GM23338 (cell line): ENCODE data around the gene GNPTAB. TPM values are rescaled to one million over a fixed set of nuclear protein-coding genes. Genes with fewer than 3 reads are reported as not detected.

Experiments
- ATAC-seq: fragments of 200-7000 bp; cut with Tn5 transposase; 3 replicates; pipeline ENCODE4 v1.9.1; 2020
- DNase-seq: peaks from one replicate; pipeline ENCODE4 v3.0.0-alpha.2; 2015; ENCODE audit warnings: low spot score
- H2AFZ ChIP-seq: fragments of 200-600 bp; sonication (generic); 2 replicates; pipeline ENCODE4 v1.8.0; 2016; ENCODE audit warnings: antibody characterized with exemption, mild to moderate bottlenecking, moderate library complexity
- H3F3A ChIP-seq: fragments of 200-600 bp; sonication (generic); replicated peaks from 2 replicates; pipeline ENCODE4 v1.8.0; 2017; ENCODE audit warnings: antibody characterized with exemption, mixed run types, low read depth
- H3K27ac ChIP-seq: fragments of 200-600 bp; sonication (generic); 2 replicates; pipeline ENCODE4 v1.6.1; 2016; ENCODE audit warnings: low read depth
- H3K27me3 ChIP-seq: fragments of 200-600 bp; sonication (generic); 2 replicates; pipeline ENCODE4 v1.8.0; 2016; ENCODE audit warnings: mild to moderate bottlenecking, mixed run types, moderate library complexity; ENCODE audit not compliant: insufficient read depth
- H3K36me3 ChIP-seq: fragments of 200-600 bp; sonication (generic); 2 replicates; pipeline ENCODE4 v1.8.0; 2016; ENCODE audit warnings: mild to moderate bottlenecking; ENCODE audit not compliant: insufficient read depth
- H3K4me1 ChIP-seq: fragments of 200-600 bp; sonication (generic); 2 replicates; pipeline ENCODE4 v1.8.0; 2016; ENCODE audit warnings: mild to moderate bottlenecking, moderate library complexity; ENCODE audit not compliant: insufficient read depth
- H3K4me2 ChIP-seq: fragments of 200-600 bp; sonication (generic); 2 replicates; pipeline ENCODE4 v1.7.1; 2017; ENCODE audit warnings: mixed run types
- H3K4me3 ChIP-seq: fragments of 200-600 bp; sonication (generic); 2 replicates; pipeline ENCODE4 v1.6.1; 2016; ENCODE audit warnings: mixed run types
- H3K79me2 ChIP-seq: fragments of 200-600 bp; sonication (generic); replicated peaks from 2 replicates; pipeline ENCODE4 v1.8.0; 2017; ENCODE audit warnings: mild to moderate bottlenecking; ENCODE audit not compliant: insufficient read depth
- H3K9me2 ChIP-seq: fragments of 200-600 bp; sonication (generic); 2 replicates; pipeline ENCODE4 v1.8.0; 2017; ENCODE audit not compliant: insufficient read depth
- H4K20me1 ChIP-seq: fragments of 200-600 bp; sonication (generic); replicated peaks from 2 replicates; pipeline ENCODE4 v1.8.0; 2017; ENCODE audit warnings: mild to moderate bottlenecking; ENCODE audit not compliant: insufficient read depth
- H3K27ac Mint-ChIP-seq: 2 replicates; pipeline ENCODE4 v1.8.0; 2020; ENCODE audit warnings: inconsistent platforms, mild to moderate bottlenecking, moderate library complexity, mixed read lengths
- H3K27me3 Mint-ChIP-seq: 3 replicates; pipeline ENCODE4 v1.8.0; 2022; ENCODE audit warnings: low read depth, mild to moderate bottlenecking, moderate library complexity, mixed read lengths, inconsistent platforms; ENCODE audit not compliant: insufficient read depth, poor library complexity
- H3K36me3 Mint-ChIP-seq: 3 replicates; pipeline ENCODE4 v1.8.0; 2021; ENCODE audit warnings: low read depth, mild to moderate bottlenecking, inconsistent platforms, moderate library complexity, mixed read lengths
- H3K4me1 Mint-ChIP-seq: 3 replicates; pipeline ENCODE4 v1.8.0; 2020; ENCODE audit warnings: mild to moderate bottlenecking, inconsistent platforms, mixed read lengths
- H3K4me3 Mint-ChIP-seq: 3 replicates; pipeline ENCODE4 v1.8.0; 2021; ENCODE audit warnings: moderate library complexity, mild to moderate bottlenecking, inconsistent platforms, mixed read lengths
- H3K9me3 Mint-ChIP-seq: 3 replicates; pipeline ENCODE4 v1.8.0; 2020; ENCODE audit warnings: moderate library complexity, mild to moderate bottlenecking, inconsistent platforms, mixed read lengths
- CREB1 ChIP-seq: fragments of 250-450 bp; sonication (Bioruptor Pico); IDR thresholded peaks from 2 replicates; pipeline ENCODE4 v1.5.0; 2020; ENCODE audit warnings: low read depth, mild to moderate bottlenecking, moderate library complexity
- ETS1 ChIP-seq: IDR thresholded peaks from 2 replicates; pipeline ENCODE4 v1.6.1; 2016; ENCODE audit warnings: antibody characterized with exemption
- JUNB ChIP-seq: IDR thresholded peaks from one replicate; pipeline ENCODE4 v1.6.1; 2016; ENCODE audit warnings: antibody characterized with exemption; ENCODE audit not compliant: unreplicated experiment
- NANOG ChIP-seq: IDR thresholded peaks from 2 replicates; pipeline ENCODE4 v1.6.1; 2016; ENCODE audit warnings: antibody characterized with exemption, borderline replicate concordance
- POLR2AphosphoS5 ChIP-seq: IDR thresholded peaks from 2 replicates; pipeline ENCODE4 v1.6.1; 2016; ENCODE audit warnings: antibody characterized with exemption, low read depth
- REST ChIP-seq: IDR thresholded peaks from one replicate; pipeline ENCODE4 v1.6.1; 2018; ENCODE audit warnings: antibody characterized with exemption; ENCODE audit not compliant: unreplicated experiment
- STAT1 ChIP-seq: IDR thresholded peaks from one replicate; pipeline ENCODE4 v1.6.1; 2016; ENCODE audit warnings: antibody characterized with exemption; ENCODE audit not compliant: unreplicated experiment
- ZNF331 ChIP-seq: fragments of 250-450 bp; sonication (Bioruptor Pico); IDR thresholded peaks from 2 replicates; pipeline ENCODE4 v1.5.0; 2020; ENCODE audit warnings: low read depth, mild to moderate bottlenecking, moderate library complexity
- ZNF462 ChIP-seq: fragments of 250-450 bp; sonication (Bioruptor Pico); IDR thresholded peaks from 2 replicates; pipeline ENCODE4 v1.5.0; 2020; ENCODE audit warnings: mild to moderate bottlenecking, moderate library complexity
- polyA plus RNA-seq: library from polyadenylated mRNA; unstranded; fragments of >200 nt; fragmentation: Nextera tagmentation; extraction: Ambion mirVana; gene quantifications from 2 replicates; pipeline ENCODE4 v1.2.1, GENCODE V29; 2016
- total RNA-seq: library from RNA; depleted of rRNA; stranded (reverse); fragments of >200 nt; shearing (Covaris generic); gene quantifications from 2 replicates; pipeline ENCODE4 v1.2.3, GENCODE V29; 2014
- TF ChIP-seq, protein P1 (sequence below), 2 experiments: fragments of 200-600 bp in 1 of 2; sonication (generic) in 1 of 2; conservative IDR thresholded peaks; 2 replicates each; pipeline versions ENCODE4 v1.5.1 to v1.6.1; 2016 to 2017; ENCODE audit warnings: antibody characterized with exemption in 2 of 2, low read depth in 2 of 2, mild to moderate bottlenecking in 2 of 2, moderate library complexity in 1 of 2

Gene GNPTAB
- total and polyA plus RNA-seq, 2 experiments from 2014 or later, result 23.6 to 58.3 TPM

DNA sequence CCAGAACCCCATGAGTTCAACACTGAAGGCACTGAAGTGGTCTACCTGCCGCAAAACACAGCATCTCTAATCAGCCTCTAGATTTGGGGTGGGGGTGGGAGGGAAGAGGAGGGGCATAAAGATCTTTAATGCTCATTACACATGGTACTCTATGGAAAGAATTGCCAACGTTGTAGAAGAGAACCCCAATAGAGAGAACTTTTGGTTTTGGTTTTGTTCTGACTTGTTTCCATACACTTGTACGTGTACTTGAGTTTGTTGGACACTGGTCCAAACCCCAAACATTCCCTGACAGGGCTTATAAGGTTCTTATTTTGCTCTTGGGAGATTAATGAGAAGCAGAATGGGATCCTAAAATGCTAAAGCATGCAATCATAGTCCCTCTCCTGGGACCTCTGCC is 31.0 kb downstream of the GNPTAB start:
- Histone ChIP-seq H4K20me1 (peaks cover 8% of the 10 kb centered on the region), H3K4me2 (no peak overlapping the region), H3K4me3 (no peak overlapping the region), H3K36me3 (no peaks in the 10 kb centered on the region), H3F3A (no peaks in the 10 kb centered on the region), H3K4me1 (no peaks in the 10 kb centered on the region), H3K27ac (no peak overlapping the region), H3K27me3 (no peaks in the 10 kb centered on the region), H2AFZ (no peak overlapping the region), H3K9me2 (no peaks in the 10 kb centered on the region), H3K79me2 (peaks cover 61% of the 10 kb centered on the region)
- TF ChIP-seq NANOG, result no peak
- Mint-ChIP-seq H3K4me3 (no peak overlapping the region), H3K9me3 (no peaks in the 10 kb centered on the region), H3K27me3 (no peaks in the 10 kb centered on the region), H3K36me3 (no peaks in the 10 kb centered on the region), H3K27ac (no peak overlapping the region), H3K4me1 (peaks cover 4% of the 10 kb centered on the region; the same call in 2 of the 3 replicates)
- DNase-seq (no peak), ATAC-seq (no peak)

DNA sequence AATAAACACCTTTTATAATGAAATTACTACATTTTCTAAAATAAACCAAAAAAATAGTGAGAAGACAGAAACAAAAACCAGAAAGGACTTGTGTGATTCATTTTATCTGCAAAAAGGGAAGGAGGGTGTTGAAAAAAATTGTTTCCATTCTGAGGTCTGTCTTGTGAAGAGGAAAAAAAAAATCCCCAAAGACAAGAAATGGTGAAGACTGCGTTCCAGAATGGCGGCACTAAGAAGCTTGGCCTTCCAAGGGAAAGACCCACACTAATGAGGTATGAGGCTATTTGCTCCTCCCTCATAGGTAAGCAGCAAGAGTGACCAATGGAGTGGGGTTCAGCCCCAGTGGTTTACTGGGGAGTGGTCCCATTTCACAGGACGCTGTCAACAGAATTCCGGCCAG is 35.0 kb downstream of the GNPTAB start:
- Histone ChIP-seq H2AFZ (no peak overlapping the region), H3F3A (no peaks in the 10 kb centered on the region), H4K20me1 (peaks cover 8% of the 10 kb centered on the region), H3K27ac (no peak overlapping the region), H3K4me2 (no peak overlapping the region), H3K4me3 (no peak overlapping the region), H3K27me3 (no peaks in the 10 kb centered on the region), H3K9me2 (no peaks in the 10 kb centered on the region), H3K79me2 (peaks cover 25% of the 10 kb centered on the region), H3K4me1 (no peaks in the 10 kb centered on the region), H3K36me3 (peaks cover 4% of the 10 kb centered on the region; the same call in 1 of the 2 replicates)
- DNase-seq (peak; percentile 14), ATAC-seq (no peak)
- H3K27ac Mint-ChIP-seq, result peak overlapping the region; percentile 60; the same call in 1 of the 2 replicates
- H3K4me3 Mint-ChIP-seq, result no peak overlapping the region
- no peaks in the 10 kb centered on the region for H3K9me3 Mint-ChIP-seq
- H3K36me3 Mint-ChIP-seq, result no peaks in the 10 kb centered on the region; the same call in 2 of the 3 replicates
- peaks cover 4% of the 10 kb centered on the region; the same call in 2 of the 3 replicates for H3K4me1 Mint-ChIP-seq
- H3K27me3 Mint-ChIP-seq, result no peaks in the 10 kb centered on the region
- TF ChIP-seq STAT1, result no peak
- no peak for TF ChIP-seq POLR2AphosphoS5
- TF ChIP-seq, protein P1, sequence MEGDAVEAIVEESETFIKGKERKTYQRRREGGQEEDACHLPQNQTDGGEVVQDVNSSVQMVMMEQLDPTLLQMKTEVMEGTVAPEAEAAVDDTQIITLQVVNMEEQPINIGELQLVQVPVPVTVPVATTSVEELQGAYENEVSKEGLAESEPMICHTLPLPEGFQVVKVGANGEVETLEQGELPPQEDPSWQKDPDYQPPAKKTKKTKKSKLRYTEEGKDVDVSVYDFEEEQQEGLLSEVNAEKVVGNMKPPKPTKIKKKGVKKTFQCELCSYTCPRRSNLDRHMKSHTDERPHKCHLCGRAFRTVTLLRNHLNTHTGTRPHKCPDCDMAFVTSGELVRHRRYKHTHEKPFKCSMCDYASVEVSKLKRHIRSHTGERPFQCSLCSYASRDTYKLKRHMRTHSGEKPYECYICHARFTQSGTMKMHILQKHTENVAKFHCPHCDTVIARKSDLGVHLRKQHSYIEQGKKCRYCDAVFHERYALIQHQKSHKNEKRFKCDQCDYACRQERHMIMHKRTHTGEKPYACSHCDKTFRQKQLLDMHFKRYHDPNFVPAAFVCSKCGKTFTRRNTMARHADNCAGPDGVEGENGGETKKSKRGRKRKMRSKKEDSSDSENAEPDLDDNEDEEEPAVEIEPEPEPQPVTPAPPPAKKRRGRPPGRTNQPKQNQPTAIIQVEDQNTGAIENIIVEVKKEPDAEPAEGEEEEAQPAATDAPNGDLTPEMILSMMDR (conservative IDR thresholded peaks at IDR 0.05; ENCODE audit: low read depth in 2 of 2), result no peak
- TF ChIP-seq ZNF331 (CRISPR knock-in tag), result no peak
- no peak for TF ChIP-seq CREB1
- TF ChIP-seq NANOG, result no peak
- no peak for TF ChIP-seq JUNB
- no peak for TF ChIP-seq REST
- TF ChIP-seq ETS1, result no peak
- no peak for TF ChIP-seq ZNF462 (CRISPR knock-in tag)
